C4-2B (cell line): ENCODE results near the gene KRTAP10-2.

Source experiments
- ZFX ChIP-seq: fragments of 450-650 bp; IDR thresholded peaks from 2 replicates; pipeline ENCODE4 v1.6.1; 2017
- TF ChIP-seq, protein P1 (sequence below): fragments of 450-650 bp; conservative IDR thresholded peaks from 2 replicates; pipeline ENCODE4 v1.5.1; 2017; ENCODE audit warnings: mild to moderate bottlenecking

GRCh38 chr21:44537930-44538911, 13.1 kb downstream of the KRTAP10-2 start:
- TF ChIP-seq, protein P1, sequence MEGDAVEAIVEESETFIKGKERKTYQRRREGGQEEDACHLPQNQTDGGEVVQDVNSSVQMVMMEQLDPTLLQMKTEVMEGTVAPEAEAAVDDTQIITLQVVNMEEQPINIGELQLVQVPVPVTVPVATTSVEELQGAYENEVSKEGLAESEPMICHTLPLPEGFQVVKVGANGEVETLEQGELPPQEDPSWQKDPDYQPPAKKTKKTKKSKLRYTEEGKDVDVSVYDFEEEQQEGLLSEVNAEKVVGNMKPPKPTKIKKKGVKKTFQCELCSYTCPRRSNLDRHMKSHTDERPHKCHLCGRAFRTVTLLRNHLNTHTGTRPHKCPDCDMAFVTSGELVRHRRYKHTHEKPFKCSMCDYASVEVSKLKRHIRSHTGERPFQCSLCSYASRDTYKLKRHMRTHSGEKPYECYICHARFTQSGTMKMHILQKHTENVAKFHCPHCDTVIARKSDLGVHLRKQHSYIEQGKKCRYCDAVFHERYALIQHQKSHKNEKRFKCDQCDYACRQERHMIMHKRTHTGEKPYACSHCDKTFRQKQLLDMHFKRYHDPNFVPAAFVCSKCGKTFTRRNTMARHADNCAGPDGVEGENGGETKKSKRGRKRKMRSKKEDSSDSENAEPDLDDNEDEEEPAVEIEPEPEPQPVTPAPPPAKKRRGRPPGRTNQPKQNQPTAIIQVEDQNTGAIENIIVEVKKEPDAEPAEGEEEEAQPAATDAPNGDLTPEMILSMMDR = no peak
- no peak for TF ChIP-seq ZFX
